ENCODE measurements around the gene FMO4.
"Not testable (repeated sequence)": the region's sequence is repeated elsewhere in the genome, so short reads cannot be mapped to it uniquely, and the experiment has no call there.

Gene FMO4

DNA sequence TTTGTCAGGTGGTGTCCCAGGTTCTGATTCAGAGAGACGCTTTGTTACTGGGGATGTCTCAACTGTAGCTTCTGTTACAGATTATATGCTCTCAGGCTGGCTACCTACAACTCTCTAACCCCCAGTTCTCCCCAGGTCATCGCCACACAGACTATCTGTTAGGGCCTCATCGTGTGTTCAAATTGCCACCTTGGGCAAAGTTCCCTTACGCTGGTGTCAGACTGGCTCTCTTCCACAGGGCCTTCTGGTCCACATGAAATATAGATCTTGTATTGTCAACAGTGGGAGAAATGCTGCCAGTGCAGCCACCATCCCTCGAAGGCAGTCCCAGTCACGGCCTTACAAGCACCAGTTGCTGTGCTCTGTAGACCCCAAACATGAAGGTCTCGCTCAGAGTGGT, 15.3 kb downstream of the FMO4 start:
- FAIRE-seq (no peak), DNase-seq (ENCODE audit: insufficient read length, low spot score) (no peak)

DNA sequence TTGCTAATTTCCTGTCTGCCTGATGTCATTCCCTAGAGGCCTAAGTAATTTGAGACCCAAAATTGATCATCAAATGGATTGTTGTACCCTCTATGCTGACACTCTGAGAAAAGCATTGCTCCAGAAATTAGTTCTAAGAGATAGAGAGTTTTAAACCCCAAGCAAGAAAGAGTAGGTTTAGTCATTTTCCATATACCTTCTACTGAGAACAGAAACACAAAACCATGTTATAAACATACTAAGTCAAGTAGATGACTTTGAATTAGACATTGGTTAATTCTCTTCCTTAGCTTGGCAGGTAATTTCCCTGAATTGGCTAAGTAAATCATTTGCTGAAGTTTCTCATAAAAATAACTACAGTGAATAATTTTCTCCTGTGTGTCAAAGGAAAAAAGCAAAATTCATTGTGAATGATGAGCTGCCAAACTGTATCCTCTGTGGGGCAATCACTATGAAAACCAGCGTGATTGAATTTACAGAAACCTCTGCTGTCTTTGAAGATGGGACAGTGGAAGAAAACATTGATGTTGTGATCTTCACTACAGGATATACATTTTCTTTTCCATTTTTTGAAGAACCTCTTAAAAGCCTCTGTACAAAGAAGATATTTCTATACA, 20.1 kb downstream of the FMO4 start:
- no peak for DNase-seq (ENCODE audit: insufficient read length, low spot score)
- no peak for FAIRE-seq

- FAIRE-seq: no peak
- no peak for DNase-seq (ENCODE audit: insufficient read length, low spot score)
Observed at GRCh38 chr1:171335964-171336363, 22.0 kb downstream of the FMO4 start.

- FAIRE-seq: peak; percentile 59
- not testable (repeated sequence) for DNase-seq (ENCODE audit: insufficient read length, low spot score)
Observed at GRCh38 chr1:171339345-171339744, 25.4 kb downstream of the FMO4 start.

DNA sequence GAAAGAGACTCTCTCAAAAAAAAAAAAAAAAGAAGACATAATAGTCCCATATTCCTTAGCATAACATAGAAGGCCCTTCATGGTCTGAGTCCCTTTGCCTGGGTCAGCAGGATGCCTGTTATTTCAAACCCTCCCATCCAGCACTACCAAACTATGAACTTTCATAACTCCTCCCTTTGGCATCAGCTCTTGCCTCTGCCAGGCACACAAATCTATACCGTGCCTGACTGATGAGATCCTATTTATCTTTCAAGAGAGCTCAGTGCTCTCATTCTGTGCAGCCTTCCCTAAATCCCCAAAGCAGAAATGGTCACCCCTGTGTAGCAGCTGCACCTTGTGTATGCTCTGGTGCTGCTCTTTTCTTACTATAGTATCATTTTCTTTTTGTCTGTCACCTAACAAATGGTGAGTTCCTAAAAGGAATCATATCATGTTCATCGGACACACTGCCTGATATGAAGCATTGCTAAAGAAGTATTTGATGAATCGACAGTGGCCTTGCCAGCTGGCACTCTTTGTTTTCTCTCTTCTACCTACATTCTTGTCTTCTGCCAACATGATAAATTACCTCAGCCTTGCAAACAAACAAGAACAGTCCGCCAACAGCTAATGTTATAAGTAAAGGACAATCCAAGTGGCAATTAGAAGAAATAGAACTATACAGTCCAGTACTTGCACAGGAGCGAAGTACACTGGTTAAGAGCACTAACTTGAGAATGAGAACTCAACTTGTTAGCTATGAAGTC, 29.9 kb downstream of the FMO4 start:
- FAIRE-seq: no peak
- DNase-seq (ENCODE audit: insufficient read length, low spot score): no peak

DNA sequence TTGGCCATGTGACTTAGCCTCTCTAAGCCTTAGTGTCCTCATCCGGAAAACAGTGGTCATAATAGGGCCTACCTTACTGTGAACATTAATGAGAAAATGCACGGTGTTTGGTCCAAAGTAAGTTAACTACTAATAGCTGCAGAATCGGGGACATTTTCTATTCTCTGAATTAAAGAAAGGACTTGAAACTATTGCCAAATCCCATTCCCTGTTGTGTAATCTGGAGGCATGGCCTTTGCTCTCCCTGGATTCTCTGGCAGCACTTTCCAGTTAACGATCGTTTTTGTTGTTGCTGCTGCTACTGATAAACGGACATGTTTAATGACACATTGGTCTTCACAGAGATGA, 30.5 kb downstream of the FMO4 start:
- no peak for FAIRE-seq

GRCh38 chr1:171345536-171345935, 31.6 kb downstream of the FMO4 start:
- DNase-seq (ENCODE audit: insufficient read length, low spot score): no peak
- no peak for FAIRE-seq

More for the DNA sequence above, 30.5 kb downstream of the FMO4 start:
- DNase-seq (ENCODE audit: insufficient read length, low spot score): no peak

DNA sequence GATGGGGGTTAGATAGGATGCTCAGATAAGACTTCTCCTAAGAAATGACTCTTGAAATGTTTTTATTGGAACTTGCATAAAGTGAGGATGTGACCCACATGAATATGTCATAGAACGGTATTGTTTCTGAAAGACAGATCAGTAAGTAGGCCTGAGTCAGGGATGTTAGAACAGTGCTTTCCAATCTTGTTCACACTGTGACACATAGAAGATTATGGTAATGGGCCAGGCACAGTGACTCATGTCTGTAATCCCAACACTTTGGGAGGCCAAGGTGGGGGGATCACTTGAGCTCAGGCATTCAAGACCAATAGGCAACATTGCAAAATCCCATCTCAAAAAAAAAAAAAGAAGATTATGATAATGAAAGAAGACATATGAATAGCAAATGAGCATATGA, 32.9 kb downstream of the FMO4 start:
- FAIRE-seq (no peak), DNase-seq (ENCODE audit: insufficient read length, low spot score) (no peak)

DNA sequence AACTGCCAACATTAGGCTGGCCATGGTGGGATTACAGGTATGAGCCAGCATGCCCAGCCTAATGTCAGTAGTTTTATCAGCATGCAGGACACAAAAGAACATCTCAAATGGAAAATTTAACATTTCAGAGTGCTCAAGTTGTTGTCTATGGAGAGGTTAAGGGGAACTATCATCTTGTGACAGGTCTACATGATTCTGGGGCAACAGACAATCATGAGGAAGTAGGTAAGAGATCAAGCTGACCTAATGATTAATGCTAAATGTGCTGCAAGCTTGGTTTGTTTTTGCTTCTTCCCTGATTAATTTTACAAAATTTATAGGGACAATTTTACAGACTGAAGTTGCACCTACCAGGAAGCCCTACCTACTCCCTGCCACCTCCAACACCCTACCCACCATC, 36.6 kb downstream of the FMO4 start:
- no peak for FAIRE-seq

DNA sequence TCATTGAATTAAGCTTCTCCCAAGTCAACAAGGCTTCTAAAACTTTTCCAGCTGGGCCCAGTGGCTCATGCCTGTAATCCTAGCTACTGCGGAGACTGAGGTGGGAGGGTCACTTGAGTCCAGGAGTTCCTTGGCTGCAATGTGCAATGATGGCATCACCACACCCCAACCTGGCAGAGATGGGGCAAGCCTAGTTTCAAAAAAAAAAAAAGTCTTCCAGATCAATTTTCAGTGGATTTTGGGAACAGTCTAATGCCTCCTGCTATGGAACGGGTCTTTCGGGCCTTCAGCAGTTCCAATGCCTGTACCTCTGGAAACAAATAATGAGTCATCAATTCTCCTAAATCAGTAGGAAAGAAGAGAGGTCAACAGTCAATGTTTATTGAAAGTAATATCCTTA, 38.0 kb downstream of the FMO4 start:
- no peak for DNase-seq (ENCODE audit: insufficient read length, low spot score)
- FAIRE-seq: no peak

More for the DNA sequence above, 36.6 kb downstream of the FMO4 start:
- no peak for DNase-seq (ENCODE audit: insufficient read length, low spot score)

DNA sequence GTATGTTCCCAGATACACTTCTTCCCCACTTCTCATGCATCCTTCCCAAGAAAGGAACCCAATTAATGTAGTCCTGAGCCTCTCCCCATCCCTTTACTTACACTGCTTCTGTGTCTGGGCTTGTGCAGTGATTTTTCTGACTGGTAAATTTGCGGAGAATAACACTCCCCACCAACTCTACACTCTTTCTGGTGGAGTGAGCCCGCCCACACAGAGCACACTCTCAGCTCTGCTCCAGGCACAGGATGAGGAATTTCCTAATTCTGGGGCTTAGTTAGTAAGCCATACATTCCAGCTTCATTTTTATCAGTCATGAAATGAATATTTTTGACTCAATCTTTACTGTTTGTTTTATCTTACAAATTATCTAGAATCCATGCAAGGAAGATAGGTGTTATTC, 38.6 kb downstream of the FMO4 start:
- FAIRE-seq (no peak), DNase-seq (ENCODE audit: insufficient read length, low spot score) (no peak)

GRCh38 chr1:171355727-171356126, 41.7 kb downstream of the FMO4 start:
- DNase-seq (ENCODE audit: insufficient read length, low spot score) (no peak), FAIRE-seq (no peak)

GRCh38 chr1:171357179-171357578, 43.2 kb downstream of the FMO4 start:
- FAIRE-seq: no peak
- DNase-seq (ENCODE audit: insufficient read length, low spot score): no peak

DNA sequence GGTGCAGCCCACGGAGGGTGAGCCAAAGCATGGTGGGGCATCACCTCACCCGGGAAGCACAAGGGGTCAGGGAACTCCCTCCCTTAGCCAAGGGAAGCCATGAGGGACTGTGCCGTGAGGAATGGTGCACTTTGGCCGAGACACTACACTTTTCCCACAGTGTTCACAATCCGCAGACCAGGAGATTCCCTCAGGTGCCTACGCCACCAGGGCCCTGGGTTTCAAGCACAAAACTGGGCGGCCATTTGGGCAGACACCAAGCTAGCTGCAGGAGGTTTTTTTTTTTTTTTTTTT, 45.3 kb downstream of the FMO4 start:
- DNase-seq (ENCODE audit: insufficient read length, low spot score); FAIRE-seq: not testable (repeated sequence)

DNA sequence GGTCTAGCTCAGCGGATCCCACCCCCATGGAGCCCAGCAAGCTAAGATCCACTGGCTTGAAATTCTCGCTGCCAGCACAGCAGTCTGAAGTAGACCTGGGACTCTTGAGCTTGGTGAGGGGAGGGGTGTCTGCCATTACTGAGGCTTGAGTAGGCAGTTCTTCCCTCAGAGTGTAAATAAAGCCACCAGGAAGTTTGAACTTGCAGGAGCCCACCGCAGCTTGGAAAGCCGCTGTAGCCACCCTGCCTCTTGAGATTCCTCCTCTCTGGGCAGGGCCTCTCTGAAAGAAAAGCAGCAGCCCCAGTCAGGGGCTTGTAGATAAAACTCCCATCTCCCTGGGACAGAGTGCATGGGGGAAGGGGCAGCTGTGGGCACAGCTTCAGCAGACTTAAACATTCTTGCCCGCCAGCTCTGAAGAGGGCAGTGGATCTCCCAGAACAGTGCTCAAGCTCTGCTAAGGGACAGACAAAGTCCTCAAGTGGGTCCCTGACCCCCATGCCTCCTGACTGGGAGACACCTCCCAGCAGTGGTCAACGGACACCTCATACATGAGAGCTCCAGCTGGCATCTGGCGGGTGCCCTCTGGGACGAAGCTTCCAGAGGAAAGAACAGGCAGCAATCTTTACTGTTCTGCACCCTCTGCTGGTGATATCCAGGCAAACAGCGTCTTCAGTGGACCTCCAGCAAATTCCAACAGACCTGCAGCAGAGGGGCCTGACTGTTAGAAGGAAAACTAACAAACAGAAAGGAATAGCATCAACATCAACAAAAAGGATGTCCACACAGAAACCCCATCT, 45.9 kb downstream of the FMO4 start:
- FAIRE-seq; DNase-seq (ENCODE audit: insufficient read length, low spot score): not testable (repeated sequence)

DNA sequence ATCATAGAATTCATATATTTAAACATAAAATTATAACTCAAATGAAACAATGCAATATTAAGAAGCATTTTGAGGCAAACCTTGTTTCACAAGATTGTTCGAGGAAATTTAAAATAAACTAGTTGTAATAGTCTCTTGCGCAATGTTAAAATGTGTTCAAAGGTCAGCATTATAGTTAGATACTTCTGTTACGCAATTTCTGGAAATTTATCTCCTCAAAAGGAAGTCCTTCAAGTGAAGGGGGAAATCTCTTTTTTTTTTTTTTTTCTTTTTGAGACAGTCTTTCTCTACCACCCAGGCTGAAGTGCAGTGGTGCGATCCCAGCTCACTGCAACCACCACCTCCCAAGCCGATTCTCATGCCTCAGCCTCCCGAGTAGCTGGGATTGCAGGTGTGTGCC, 52.1 kb downstream of the FMO4 start:
- DNase-seq (ENCODE audit: insufficient read length, low spot score) (no peak), FAIRE-seq (no peak)

DNA sequence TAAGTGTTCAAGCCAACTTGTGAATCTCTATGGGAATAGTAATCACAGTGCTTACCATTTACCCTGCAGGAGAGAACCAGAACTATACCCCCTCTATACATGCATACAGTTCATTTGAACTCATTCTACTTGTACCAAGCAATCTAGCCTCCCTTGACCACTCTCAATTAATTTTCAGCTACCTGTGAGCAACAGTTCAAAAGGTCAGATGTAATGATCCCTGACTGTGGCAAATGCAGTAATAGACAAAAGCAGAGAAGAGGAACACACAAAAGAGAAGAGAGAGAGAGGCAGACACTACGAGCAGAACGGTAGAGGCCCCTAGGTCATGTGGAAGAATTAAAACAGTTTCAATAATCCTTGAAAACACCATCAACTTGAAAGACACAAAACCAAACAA, 52.8 kb downstream of the FMO4 start:
- DNase-seq (ENCODE audit: insufficient read length, low spot score) (no peak), FAIRE-seq (no peak)

DNA sequence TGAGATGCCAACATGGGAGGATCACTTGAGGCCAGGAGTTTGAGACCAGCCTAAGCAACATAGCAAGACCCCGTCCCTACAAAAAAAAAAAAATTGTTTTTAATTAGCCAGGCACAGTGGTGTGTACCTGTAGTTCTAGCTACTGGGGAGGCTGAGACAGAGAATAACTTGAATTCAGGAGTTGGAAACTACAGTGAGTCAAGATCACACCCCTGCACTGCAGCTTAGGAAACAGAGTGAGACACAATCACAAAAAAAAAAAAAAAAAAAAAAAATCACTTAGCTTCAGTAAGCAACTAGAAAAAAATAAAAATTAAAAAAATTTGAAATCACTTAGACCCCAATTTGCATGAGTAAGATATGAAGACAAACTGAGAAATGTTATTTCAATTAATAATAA, 53.5 kb downstream of the FMO4 start:
- FAIRE-seq (no peak), DNase-seq (ENCODE audit: insufficient read length, low spot score) (no peak)

- FAIRE-seq (no peak), DNase-seq (ENCODE audit: insufficient read length, low spot score) (no peak)
Observed at GRCh38 chr1:171372418-171373084, 58.6 kb downstream of the FMO4 start.

DNA sequence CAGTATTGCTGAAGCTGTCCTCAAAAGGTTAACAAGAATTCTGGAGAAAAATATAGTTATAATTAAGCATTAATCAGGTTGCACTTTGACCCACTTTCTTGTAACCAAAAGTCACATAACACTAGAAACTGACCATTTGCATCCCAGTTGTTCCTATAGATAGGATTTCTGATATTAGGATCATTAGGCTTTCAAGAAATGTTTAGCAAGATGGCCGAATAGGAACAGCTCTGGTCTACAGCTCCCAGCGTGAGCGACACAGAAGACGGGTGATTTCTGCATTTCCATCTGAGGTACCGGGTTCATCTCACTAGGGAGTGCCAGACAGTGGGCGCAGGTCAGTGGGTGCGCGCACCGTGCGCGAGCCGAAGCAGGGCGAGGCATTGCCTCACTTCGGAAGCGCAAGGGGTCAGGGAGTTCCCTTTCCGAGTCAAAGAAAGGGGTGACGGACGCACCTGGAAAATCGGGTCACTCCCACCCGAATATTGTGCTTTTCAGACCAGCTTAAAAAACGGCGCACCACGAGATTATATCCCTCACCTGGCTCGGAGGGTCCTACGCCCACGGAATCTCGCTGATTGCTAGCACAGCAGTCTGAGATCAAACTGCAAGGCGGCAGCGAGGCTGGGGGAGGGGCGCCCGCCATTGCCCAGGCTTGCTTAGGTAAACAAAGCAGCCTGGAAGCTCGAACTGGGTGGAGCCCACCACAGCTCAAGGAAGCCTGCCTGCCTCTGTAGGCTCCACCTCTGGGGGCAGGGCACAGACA, 59.6 kb downstream of the FMO4 start:
- not testable (repeated sequence) for DNase-seq (ENCODE audit: insufficient read length, low spot score); FAIRE-seq

DNA sequence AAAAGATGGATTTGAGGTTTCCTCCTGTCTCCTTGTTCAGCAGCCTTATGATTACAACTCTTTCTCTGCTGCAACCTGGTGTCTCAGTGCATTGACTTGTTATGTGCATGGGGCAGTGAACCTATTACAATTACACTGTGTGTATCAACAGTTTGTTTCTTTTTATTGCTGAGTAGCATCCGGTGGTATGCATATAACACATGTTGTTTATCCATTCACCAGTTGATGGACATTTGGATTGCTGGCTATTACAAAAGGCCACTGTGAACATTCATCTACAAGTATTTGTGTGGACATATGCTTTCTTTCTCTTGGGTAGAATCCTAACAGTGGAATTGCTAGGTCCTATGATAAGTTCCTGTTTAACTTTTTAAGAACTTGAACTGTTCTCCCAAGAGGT, 65.9 kb downstream of the FMO4 start:
- DNase-seq (ENCODE audit: insufficient read length, low spot score) (no peak), FAIRE-seq (no peak)
